AG09309 (cell line): ENCODE measurements around the gene ITPR3.

Experiments used
- DNase-seq: peaks from one replicate; pipeline ENCODE4 v3.0.0-alpha.2; 2010; ENCODE audit warnings: low read depth
- H3K4me3 ChIP-seq: 2 replicates; pipeline ENCODE4 v1.5.1; 2011; ENCODE audit warnings: mild to moderate bottlenecking, low read depth, low read length, moderate library complexity; ENCODE audit not compliant: control insufficient read depth
- TF ChIP-seq, protein P1 (sequence below): IDR thresholded peaks from 2 replicates; pipeline ENCODE4 v1.5.1; 2011; ENCODE audit warnings: mild to moderate bottlenecking, low read depth, low read length, inconsistent platforms; ENCODE audit not compliant: insufficient read depth, control insufficient read depth; ENCODE audit errors: missing control alignments

ITPR3 gene

DNA sequence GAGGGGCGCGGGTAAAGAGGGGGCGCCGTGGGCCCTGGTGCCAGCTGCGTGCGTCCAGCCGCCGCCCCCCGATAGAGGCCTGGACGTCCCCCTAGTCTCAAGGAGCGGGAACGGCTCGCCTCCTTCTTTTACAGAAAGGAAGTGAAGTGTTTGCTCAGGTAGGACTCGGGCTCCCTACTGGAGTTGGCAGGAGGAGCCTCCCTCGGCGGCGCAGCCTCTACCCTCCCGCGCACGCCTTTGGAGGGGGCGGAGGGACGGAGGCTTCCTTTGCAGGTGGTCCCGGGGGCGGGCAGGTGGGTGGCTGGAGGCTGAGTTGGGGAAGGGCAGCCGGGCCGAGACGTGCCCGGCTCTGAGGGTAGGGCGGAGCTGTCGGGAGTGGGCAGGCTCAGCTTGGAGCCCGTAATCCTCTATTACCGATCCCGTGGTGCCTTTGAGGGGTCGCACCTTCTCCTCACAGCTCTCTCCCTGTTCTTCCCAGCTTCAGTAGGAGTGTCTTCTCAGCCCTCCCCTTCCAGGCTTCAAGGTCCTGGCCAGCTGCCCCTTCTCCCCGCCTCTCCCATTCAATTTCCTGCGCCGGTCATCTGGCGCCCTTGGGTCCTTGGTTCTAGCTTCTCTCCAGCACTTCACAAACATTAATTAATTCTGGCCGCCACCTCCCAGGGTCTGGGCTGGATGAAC, 728 bp downstream of the ITPR3 start:
- DNase-seq, result no peak
- TF ChIP-seq, protein P1, sequence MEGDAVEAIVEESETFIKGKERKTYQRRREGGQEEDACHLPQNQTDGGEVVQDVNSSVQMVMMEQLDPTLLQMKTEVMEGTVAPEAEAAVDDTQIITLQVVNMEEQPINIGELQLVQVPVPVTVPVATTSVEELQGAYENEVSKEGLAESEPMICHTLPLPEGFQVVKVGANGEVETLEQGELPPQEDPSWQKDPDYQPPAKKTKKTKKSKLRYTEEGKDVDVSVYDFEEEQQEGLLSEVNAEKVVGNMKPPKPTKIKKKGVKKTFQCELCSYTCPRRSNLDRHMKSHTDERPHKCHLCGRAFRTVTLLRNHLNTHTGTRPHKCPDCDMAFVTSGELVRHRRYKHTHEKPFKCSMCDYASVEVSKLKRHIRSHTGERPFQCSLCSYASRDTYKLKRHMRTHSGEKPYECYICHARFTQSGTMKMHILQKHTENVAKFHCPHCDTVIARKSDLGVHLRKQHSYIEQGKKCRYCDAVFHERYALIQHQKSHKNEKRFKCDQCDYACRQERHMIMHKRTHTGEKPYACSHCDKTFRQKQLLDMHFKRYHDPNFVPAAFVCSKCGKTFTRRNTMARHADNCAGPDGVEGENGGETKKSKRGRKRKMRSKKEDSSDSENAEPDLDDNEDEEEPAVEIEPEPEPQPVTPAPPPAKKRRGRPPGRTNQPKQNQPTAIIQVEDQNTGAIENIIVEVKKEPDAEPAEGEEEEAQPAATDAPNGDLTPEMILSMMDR, result no peak
- H3K4me3 ChIP-seq, result peak overlapping the region; percentile 76

DNA sequence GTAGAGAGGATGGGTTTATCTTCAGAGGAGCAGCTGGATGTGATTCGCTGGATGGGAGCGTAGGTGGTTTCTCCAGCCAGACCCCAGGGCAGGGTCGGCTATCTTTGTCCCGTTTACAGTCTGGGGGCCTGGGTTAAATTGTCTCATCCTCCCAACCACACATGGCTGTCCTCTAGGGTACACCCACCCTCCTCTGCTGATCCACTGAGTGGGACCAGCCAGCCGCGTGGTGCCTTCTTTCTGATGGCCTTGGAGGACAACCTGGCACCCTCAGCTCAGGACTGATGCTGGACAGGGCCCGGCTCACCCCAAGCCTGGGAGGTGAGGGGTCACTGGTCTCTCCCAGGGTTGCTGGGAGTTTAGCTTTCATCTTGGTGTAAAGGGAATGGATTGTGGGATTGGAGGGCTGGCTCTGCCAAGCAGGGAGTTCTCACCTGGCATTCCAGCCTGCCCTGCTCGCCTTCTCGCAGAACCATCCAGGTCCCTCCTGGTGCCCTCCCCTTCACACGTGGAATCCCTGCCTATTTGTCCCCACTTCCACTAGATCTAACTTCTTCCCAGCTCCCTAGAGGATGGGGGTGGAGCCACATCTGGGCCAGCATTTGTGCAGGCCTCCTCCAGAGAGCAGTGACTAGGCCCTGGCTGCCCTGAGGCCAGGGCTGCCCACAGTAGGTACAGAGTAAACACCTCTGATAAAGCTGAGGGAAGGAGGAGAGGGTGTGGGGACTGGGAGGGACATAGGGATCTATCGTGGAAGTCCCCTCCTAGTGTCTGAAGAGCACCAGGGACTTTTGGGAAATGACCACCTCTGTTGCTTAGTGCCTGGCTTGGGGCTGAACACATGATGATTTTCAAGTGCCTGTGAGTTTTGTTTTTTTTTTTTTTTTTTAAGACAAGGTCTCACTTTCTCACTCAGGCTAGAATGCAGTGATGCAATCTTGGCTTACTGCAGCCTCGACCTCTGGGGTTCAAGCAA, 1.6 kb downstream of the ITPR3 start:
- TF ChIP-seq, protein P1, result no peak
- peak overlapping the region; percentile 4; the same call in 1 of the 2 replicates for H3K4me3 ChIP-seq
- DNase-seq, result no peak

DNA sequence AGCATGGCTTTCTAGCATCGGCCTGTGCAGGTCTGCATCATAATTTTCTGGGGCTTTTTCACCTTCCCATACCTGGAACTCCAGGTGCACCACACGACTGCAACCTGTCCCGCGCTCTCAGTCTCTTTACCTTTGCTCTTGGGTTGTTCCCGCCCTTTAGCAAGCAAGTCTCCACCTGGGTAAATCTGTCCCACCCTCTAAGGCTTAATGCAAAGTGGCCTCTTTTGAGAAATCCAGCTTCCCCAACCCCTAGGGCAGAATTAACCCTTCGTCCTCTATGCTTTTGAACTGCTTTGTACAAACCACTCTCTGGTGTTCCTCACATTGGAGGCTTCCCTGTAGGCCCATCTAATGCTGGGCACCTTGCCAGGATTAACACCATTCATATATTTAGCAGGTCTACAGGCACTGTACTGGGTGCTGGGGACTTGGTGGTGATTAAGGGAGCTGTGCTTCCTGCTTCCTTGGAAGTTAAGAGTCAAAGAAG, 2.8 kb downstream of the ITPR3 start:
- H3K4me3 ChIP-seq, result no peak overlapping the region
- TF ChIP-seq, protein P1, result no peak
- no peak for DNase-seq

DNA sequence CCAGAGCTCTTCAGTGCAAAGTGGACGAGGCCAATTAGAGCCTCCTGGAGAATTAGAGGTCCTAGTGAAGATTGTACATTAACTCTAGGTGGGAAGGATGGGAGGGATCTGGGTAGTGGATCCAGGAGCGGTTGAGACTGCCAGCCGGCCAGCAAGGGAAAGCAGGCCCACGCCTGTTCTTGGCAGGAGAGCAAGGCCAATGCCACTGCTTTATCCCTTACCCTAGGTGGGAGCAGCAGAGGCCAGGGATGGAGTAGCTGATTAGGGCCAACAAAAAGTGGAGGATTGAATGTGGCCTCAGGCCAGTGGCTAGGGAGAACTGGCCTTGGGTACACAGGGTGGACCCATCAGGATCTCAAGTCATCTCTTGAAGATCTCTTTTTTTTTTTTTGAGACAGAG, 3.7 kb downstream of the ITPR3 start:
- TF ChIP-seq, protein P1, result no peak
- DNase-seq, result no peak
- no peak overlapping the region for H3K4me3 ChIP-seq

DNA sequence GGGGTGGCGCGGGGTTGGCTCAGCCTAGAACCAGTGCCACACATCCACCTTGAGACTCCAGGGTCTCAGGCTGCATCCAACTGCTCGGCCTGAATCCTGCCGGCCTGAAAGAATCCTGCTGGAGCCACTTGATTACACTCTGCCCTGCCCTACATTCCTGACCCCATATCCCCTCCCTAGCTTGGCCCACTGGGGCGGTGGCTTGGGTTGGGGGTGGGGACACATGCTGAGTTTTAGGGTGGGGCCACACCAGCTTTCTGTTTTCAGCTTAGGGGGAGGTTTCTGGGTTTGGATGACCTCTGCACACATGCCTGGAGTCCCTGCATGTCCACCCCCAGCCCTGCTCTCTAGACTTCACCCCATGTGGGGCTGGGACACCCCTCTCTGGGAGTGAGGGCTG, 6.8 kb downstream of the ITPR3 start:
- DNase-seq, result no peak
- H3K4me3 ChIP-seq, result no peak overlapping the region
- TF ChIP-seq, protein P1, result no peak

DNA sequence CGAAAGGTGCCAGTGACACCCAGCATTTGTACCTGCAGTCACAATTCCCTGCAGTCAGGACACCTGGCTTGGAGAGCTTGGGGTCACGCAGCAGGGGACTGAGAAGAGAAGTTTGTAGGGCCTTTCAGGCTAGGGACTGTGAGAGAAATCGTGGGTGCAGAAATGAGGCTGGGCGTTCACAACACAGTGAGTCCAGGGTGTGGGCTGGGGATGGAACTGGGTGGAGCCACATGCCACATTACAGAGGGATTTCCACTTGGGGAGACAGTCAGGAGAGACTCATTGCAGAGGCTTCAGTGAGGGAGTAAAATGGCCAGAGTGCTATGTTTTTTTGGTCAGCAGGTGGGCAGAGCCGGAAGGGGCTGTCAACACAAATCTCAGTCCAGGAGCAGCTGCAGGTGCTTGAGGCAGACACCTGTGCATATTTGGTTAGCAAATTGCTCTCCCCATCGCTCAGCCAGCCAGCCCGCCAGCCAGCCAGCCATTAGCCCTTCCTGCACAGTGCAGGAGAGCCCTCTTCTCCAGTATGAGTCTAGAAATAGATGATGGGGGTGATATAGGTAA, 7.4 kb downstream of the ITPR3 start:
- DNase-seq, result no peak
- H3K4me3 ChIP-seq, result no peak overlapping the region
- TF ChIP-seq, protein P1, result no peak
